Motor neuron (in vitro differentiated cells): ENCODE measurements around the gene STX19. TPM values are rescaled to one million over a fixed set of nuclear protein-coding genes. Genes with fewer than 3 reads are reported as not detected.
"Not testable (repeated sequence)": the region's sequence is repeated elsewhere in the genome, so short reads cannot be mapped to it uniquely, and the experiment has no call there.

Source experiments
- ATAC-seq, 8 experiments: fragments of 200-7000 bp; cut with Tn5 transposase; replicated peaks in 6 of 8; 2 replicates each; pipeline ENCODE4 v1.8.0; 2021; ENCODE audit warnings: mild to moderate bottlenecking in 8 of 8, moderate library complexity in 8 of 8
- H3K27ac ChIP-seq, 2 donors: fragments of 250-450 bp; sonication (Bioruptor Pico); 2 replicates each; pipeline ENCODE4 v1.9.0; 2021; ENCODE audit warnings: antibody characterized with exemption in 2 of 2, mild to moderate bottlenecking in 2 of 2, moderate library complexity in 1 of 2
- H3K4me1 ChIP-seq, 2 donors: fragments of 250-450 bp; sonication (Bioruptor Pico); replicated peaks in 1 of 2; 2 replicates each; pipeline ENCODE4 v1.6.1; 2021; ENCODE audit warnings: antibody characterized with exemption in 2 of 2, mild to moderate bottlenecking in 2 of 2, moderate library complexity in 1 of 2
- H3K4me3 ChIP-seq, 5 donors: fragments of 250-450 bp; sonication (Bioruptor Pico); 2 replicates each; pipeline ENCODE4 v1.9.0; 2021; ENCODE audit warnings: antibody characterized with exemption in 5 of 5, mild to moderate bottlenecking in 5 of 5, moderate library complexity in 4 of 5
- WGBS, 10 experiments: fragments of 450-650 bp; shearing (Covaris generic); methylation state at CpG; one replicate each; pipeline ENCODE4 v1.0.0; 2022; 5-methylcytosine and 5-hydroxymethylcytosine counted together
- in situ Hi-C, 9 experiments: fragments of 400-800 bp; cut with MboI; loops; one replicate each; pipeline ENCODE4 v1.15.0; 2021; ENCODE audit warnings: low sequenced_read_pairs in 9 of 9, low pct_unique_long_range_greater_than_20kb in 2 of 9; ENCODE audit not compliant: unreplicated experiment in 9 of 9
- total RNA-seq, 8 experiments: library from RNA; unstranded; fragments of 300-600 nt; gene quantifications; 2 replicates each; pipeline versions ENCODE4 v1.2.3 to v1.2.4, GENCODE V29; 2022

STX19 gene
- total RNA-seq, 8 experiments from 2014 or later, result 0.21 to 2.2 (median 0.60) TPM; not detected in 1

- Histone ChIP-seq H3K4me3 (peak within 1 kb of the TSS; percentile 63 to 97 (median 92)), H3K27ac (peak within 1 kb of the TSS; percentile 96 to 99), H3K4me1 (peaks cover 4 to 11% of the 10 kb centered on the region in 2 donors)
- in situ Hi-C loops, result loop anchor here in 1 of 9 experiments (10.0 kb wide), 1 partner anchor 58 kb away; no protein-coding TSS in a partner anchor
- WGBS, 10 experiments, result 0 to 3% (median 0%) methylated on average over 1 to 27 of the region's 52 CpGs
- ATAC-seq, result peak; percentile 91 to 97 (median 96)
Observed at GRCh38 chr3:94062513-94063404, 34.4 kb upstream of the STX19 start, which contains the start of the genes DHFR2 and NSUN3. Gene DHFR2, minus strand, starts transcription at chr3:94062916. Its CDS starts 1,405 bp downstream, at chr3:94061511. Gene NSUN3, plus strand, starts transcription at chr3:94063061. Its CDS starts 66 bp downstream, at chr3:94063127.

GRCh38 chr3:94061297-94061696 is 32.9 kb upstream of the STX19 start:
- no peak for ATAC-seq
- in situ Hi-C loops, result loop anchor here in 1 of 9 experiments (10.0 kb wide), 1 partner anchor 56 kb away; no protein-coding TSS in a partner anchor
- 78 to 100% (median 97%) methylated on average over 1 to 13 of the region's 13 CpGs for WGBS, 10 experiments
- Histone ChIP-seq H3K4me3 (no peak overlapping the region), H3K4me1 (peaks cover 4 to 11% of the 10 kb centered on the region in 2 donors), H3K27ac (no peak overlapping the region)

GRCh38 chr3:94050546-94050945 is 22.1 kb upstream of the STX19 start:
- in situ Hi-C loops, result no loop called here
- H3K4me1 ChIP-seq, result no peaks in the 10 kb centered on the region
- ATAC-seq, result no peak
- H3K4me3 ChIP-seq, result no peak overlapping the region
- no peak overlapping the region for H3K27ac ChIP-seq

- no peaks in the 10 kb centered on the region for H3K4me1 ChIP-seq
- H3K27ac ChIP-seq, result no peak overlapping the region
- no peak for ATAC-seq
- in situ Hi-C loops, result no loop called here
- no peak overlapping the region for H3K4me3 ChIP-seq
- WGBS, 10 experiments, result 80 to 100% (median 90%) methylated on average over 1 to 2 of the region's 2 CpGs; no CpG with 5 or more reads in 1 of the 10 experiments
Observed at GRCh38 chr3:94049267-94049666, 20.9 kb upstream of the STX19 start.

- no peaks in the 10 kb centered on the region for H3K4me1 ChIP-seq
- ATAC-seq, result no peak
- no peak overlapping the region for H3K4me3 ChIP-seq
- H3K27ac ChIP-seq, result no peak overlapping the region
- 89 to 100% (median 100%) methylated on average over 1 to 2 of the region's 2 CpGs; no CpG with 5 or more reads in 1 of the 10 experiments for WGBS, 10 experiments
- in situ Hi-C loops, result no loop called here
Observed at GRCh38 chr3:94046533-94046932, 18.1 kb upstream of the STX19 start.

GRCh38 chr3:94044100-94044936 is 15.9 kb upstream of the STX19 start:
- ATAC-seq, H3K4me3 ChIP-seq, in situ Hi-C loops, H3K4me1 ChIP-seq, H3K27ac ChIP-seq: not testable (repeated sequence)
- WGBS, 10 experiments, result 96 to 98% methylated on average over 5 to 8 of the region's 61 CpGs; no CpG with 5 or more reads in 8 of the 10 experiments

- WGBS, 10 experiments, result 71 to 100% (median 88%) methylated on average over 1 of the region's 1 CpG; no CpG with 5 or more reads in 1 of the 10 experiments
- ATAC-seq, result no peak
- H3K4me1 ChIP-seq, result no peaks in the 10 kb centered on the region
Observed at GRCh38 chr3:94043285-94043684, 14.9 kb upstream of the STX19 start.

GRCh38 chr3:94036909-94037507 is 8.6 kb upstream of the STX19 start:
- Histone ChIP-seq H3K27ac (no peak overlapping the region), H3K4me1 (no peaks in the 10 kb centered on the region), H3K4me3 (no peak overlapping the region)
- ATAC-seq, result peak in 3 of 8 experiments; percentile 62 to 89 (median 88)
- 10 to 100% (median 80%) methylated on average over 1 to 3 of the region's 3 CpGs for WGBS, 10 experiments
- in situ Hi-C loops, result no loop called here

More at GRCh38 chr3:94043285-94043684, 14.9 kb upstream of the STX19 start:
- Histone ChIP-seq H3K27ac (no peak overlapping the region), H3K4me3 (no peak overlapping the region)
- in situ Hi-C loops, result no loop called here

- ATAC-seq, result no peak
- Histone ChIP-seq H3K27ac (no peak overlapping the region), H3K4me1 (no peaks in the 10 kb centered on the region), H3K4me3 (no peak overlapping the region)
- in situ Hi-C loops, result no loop called here
- WGBS, 10 experiments, result 57 to 100% (median 100%) methylated on average over 1 to 2 of the region's 2 CpGs; no CpG with 5 or more reads in 1 of the 10 experiments
Observed at GRCh38 chr3:94026623-94027022, 1.8 kb downstream of the STX19 start.

- Histone ChIP-seq H3K27ac (no peak overlapping the region), H3K4me1 (no peaks in the 10 kb centered on the region), H3K4me3 (no peak overlapping the region)
- ATAC-seq, result no peak
- in situ Hi-C loops, result no loop called here
- 11 to 100% (median 80%) methylated on average over 1 to 3 of the region's 3 CpGs; no CpG with 5 or more reads in 1 of the 10 experiments for WGBS, 10 experiments
Observed at GRCh38 chr3:94024385-94024784, 4.0 kb downstream of the STX19 start.

GRCh38 chr3:94020293-94020692 is 8.1 kb downstream of the STX19 start:
- no peak for ATAC-seq
- no peak overlapping the region for H3K4me3 ChIP-seq
- WGBS, 10 experiments, result 89 to 100% (median 96%) methylated on average over 1 to 3 of the region's 3 CpGs; no CpG with 5 or more reads in 1 of the 10 experiments
- in situ Hi-C loops, result no loop called here
- no peaks in the 10 kb centered on the region for H3K4me1 ChIP-seq
- H3K27ac ChIP-seq, result no peak overlapping the region

GRCh38 chr3:94019659-94020058 is 8.7 kb downstream of the STX19 start:
- no peak overlapping the region for H3K4me3 ChIP-seq
- WGBS, 10 experiments, result 51 to 100% (median 90%) methylated on average over 1 to 2 of the region's 2 CpGs; no CpG with 5 or more reads in 1 of the 10 experiments
- H3K4me1 ChIP-seq, result no peaks in the 10 kb centered on the region
- no peak for ATAC-seq
- no peak overlapping the region for H3K27ac ChIP-seq
- in situ Hi-C loops, result no loop called here
